ENCODE data around the gene C11orf21.

The C11orf21 gene

DNA sequence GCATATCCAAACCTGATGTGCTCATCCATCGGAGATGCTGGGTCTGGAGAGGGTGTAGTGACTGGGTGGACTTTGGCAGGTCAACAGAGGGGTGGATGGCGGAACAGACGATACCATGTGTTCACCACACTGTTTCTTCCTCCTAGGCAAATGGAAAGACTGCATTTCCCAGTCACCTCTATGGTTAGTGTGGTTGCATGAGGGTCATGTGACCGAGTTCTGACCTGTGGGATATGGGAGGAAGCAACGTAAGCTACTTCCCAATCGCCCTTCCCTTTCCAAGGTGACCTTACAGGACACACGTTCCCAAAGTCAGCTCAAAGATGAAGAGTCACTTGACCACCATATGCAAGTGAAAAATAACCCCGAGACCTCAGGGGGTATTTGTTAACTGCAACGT lies 27.8 kb upstream of the C11orf21 start:
- H3K4me3 ChIP-seq (ENCODE audit: control insufficient read depth, low read depth, low read length) = no peak overlapping the region
- TF ChIP-seq CTCF (IDR thresholded peaks at IDR 0.05; ENCODE audit: control insufficient read depth, insufficient read depth, low read depth, low read length, missing control alignments) = no peak

GRCh38 chr11:2328656-2329354 lies 27.1 kb upstream of the C11orf21 start:
- DNase-seq (ENCODE audit: low read depth) = no peak
- TF ChIP-seq CTCF (IDR thresholded peaks at IDR 0.05; ENCODE audit: control insufficient read depth, insufficient read depth, low read depth, low read length, missing control alignments) = no peak
- no peak overlapping the region for H3K4me3 ChIP-seq (ENCODE audit: control insufficient read depth, low read depth, low read length)

More for the DNA sequence above, 27.8 kb upstream of the C11orf21 start:
- DNase-seq (ENCODE audit: low read depth) = no peak

DNA sequence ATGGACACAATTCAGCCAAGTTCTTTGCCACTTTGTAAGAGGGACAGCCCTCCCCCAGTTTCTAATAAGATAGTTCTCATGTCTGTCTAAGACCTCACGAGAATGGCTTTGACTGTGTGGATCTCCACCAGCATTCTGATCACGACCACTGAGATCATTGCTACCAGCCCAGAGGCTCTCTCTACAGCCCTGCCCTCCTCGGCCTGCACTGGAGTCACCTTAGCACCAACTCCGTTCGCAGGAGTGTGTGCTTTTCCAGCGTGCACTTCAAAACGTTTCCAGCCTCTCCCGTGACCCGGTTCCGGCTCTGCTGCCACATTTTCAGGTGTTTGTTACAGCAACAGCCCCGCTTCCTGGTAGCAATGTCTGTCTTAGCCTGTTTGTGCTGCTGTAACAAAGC lies 26.3 kb upstream of the C11orf21 start:
- no peak for TF ChIP-seq CTCF (IDR thresholded peaks at IDR 0.05; ENCODE audit: control insufficient read depth, insufficient read depth, low read depth, low read length, missing control alignments)
- DNase-seq (ENCODE audit: low read depth) = no peak
- H3K4me3 ChIP-seq (ENCODE audit: control insufficient read depth, low read depth, low read length) = no peak overlapping the region

- no peak overlapping the region for H3K4me3 ChIP-seq (ENCODE audit: control insufficient read depth, low read depth, low read length)
- no peak for TF ChIP-seq CTCF (IDR thresholded peaks at IDR 0.05; ENCODE audit: control insufficient read depth, insufficient read depth, low read depth, low read length, missing control alignments)
- no peak for DNase-seq (ENCODE audit: low read depth)
These were observed 25.3 kb upstream of the C11orf21 start for GRCh38 chr11:2327032-2327431.

DNA sequence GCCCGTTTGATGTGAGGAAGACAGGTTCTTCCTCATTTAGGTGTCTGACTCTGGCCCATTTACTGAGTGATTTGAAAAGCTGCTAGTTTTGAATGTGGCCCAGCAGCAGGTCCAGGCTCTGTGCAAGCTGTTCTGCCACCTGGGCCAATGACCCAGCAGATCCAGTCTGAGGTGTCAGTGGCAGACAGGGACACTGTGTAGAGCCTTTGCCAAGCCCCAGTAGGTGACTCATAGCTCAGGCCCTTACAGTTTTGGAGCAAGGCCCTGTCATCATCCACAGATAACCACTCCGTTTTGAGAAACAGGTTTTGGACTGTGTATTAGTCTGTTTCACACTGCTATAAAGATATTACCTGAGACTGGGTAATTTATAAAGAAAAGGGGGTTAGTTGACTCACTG lies 24.0 kb upstream of the C11orf21 start:
- no peak overlapping the region for H3K4me3 ChIP-seq (ENCODE audit: control insufficient read depth, low read depth, low read length)
- TF ChIP-seq CTCF (IDR thresholded peaks at IDR 0.05; ENCODE audit: control insufficient read depth, insufficient read depth, low read depth, low read length, missing control alignments) = no peak
- no peak for DNase-seq (ENCODE audit: low read depth)

GRCh38 chr11:2325123-2325522 lies 23.4 kb upstream of the C11orf21 start:
- no peak for DNase-seq (ENCODE audit: low read depth)
- no peak for TF ChIP-seq CTCF (IDR thresholded peaks at IDR 0.05; ENCODE audit: control insufficient read depth, insufficient read depth, low read depth, low read length, missing control alignments)
- no peak overlapping the region for H3K4me3 ChIP-seq (ENCODE audit: control insufficient read depth, low read depth, low read length)
